GM12891 (cell line): ENCODE measurements around the gene CLASP2.

Source experiments
- POLR2A ChIP-seq: IDR thresholded peaks from 2 replicates; pipeline ENCODE4 v1.6.1; 2011; ENCODE audit warnings: low read depth, low read length, control low read depth
- POLR2AphosphoS5 ChIP-seq: IDR thresholded peaks from 2 replicates; pipeline ENCODE4 v1.6.1; 2011; ENCODE audit warnings: low read depth, low read length, control low read depth
- POU2F2 ChIP-seq: IDR thresholded peaks from 2 replicates; pipeline ENCODE4 v1.6.1; 2011; ENCODE audit warnings: low read depth, mild to moderate bottlenecking, control low read depth, low read length, moderate library complexity
- SPI1 ChIP-seq: IDR thresholded peaks from 2 replicates; pipeline ENCODE4 v1.6.1; 2011; ENCODE audit warnings: low read depth, low read length, control low read depth
- TAF1 ChIP-seq: IDR thresholded peaks from 2 replicates; pipeline ENCODE4 v1.6.1; 2011; ENCODE audit warnings: low read depth, low read length, control low read depth

DNA sequence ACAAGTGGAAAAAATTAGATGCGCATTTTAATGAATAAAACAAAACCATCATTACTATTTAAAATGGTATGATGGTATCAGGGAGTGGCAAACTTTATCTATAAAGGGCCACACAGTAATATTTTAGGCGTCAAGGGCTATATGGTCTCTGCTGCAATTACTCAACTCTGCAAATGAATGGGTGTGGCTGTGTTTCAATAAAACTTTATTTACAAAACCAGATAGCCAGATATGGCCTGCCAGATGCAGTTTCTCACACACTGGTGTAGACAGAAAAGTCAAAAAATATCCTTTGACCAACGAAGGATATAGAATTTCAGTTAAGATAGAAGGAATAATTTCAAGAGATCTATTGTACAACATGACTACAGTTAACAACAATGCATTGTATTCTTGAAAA, 83.8 kb downstream of the CLASP2 start:
- TF ChIP-seq TAF1, result no peak
- TF ChIP-seq POLR2AphosphoS5, result no peak
- no peak for TF ChIP-seq POLR2A
- TF ChIP-seq POU2F2, result no peak
- TF ChIP-seq SPI1, result no peak
